ENCODE data around the gene SULT1A1. TPM values are rescaled to one million over a fixed set of nuclear protein-coding genes. Genes with fewer than 3 reads are reported as not detected.
"Not testable (repeated sequence)": the region's sequence is repeated elsewhere in the genome, so short reads cannot be mapped to it uniquely, and the experiment has no call there.

SULT1A1 gene
- total and polyA plus RNA-seq, 2 of the 13 experiments (the other 11 are each of a cell fraction or from before 2014, with no cell fraction given): 114 to 147 TPM

GRCh38 chr16:28596115-28596630 lies 13.7 kb downstream of the SULT1A1 start (continued):
- TF ChIP-seq ZNF766 (CRISPR knock-in tag; IDR thresholded peaks at IDR 0.05; ENCODE audit: borderline replicate concordance): peak; percentile 61; the same call in 1 of the 2 replicates
- TF ChIP-seq, protein P1, sequence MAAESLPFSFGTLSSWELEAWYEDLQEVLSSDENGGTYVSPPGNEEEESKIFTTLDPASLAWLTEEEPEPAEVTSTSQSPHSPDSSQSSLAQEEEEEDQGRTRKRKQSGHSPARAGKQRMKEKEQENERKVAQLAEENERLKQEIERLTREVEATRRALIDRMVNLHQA (CRISPR knock-in tag; IDR thresholded peaks at IDR 0.05): no peak

DNA sequence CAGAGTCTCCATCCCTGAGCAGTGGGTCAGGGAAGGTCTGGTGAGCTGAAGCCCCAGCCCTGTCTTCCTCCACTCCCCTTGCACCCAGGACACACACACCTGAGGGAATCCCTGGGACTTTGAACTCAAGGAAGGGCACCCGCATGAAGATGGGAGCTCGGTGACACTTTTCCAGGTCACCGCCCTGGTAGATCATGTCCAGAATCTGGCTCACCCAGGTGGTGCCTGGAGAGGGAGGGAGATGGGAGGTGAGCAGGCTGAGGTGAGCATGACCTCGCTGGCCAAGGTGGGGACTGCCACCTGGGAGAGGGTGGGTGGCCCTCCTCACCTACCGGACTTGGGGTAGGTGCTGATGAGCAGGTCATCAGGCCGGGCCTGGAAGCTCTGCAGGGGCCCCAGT lies 14.4 kb downstream of the SULT1A1 start:
- H3K9ac ChIP-seq (ENCODE audit: insufficient read depth, low read depth, low read length); H3K27ac ChIP-seq (ENCODE audit: extremely low read length, insufficient read depth, low read length); CTCF ChIA-PET (ENCODE audit: low intra/inter-chr PET ratio, low total read pairs); H3K79me2 ChIP-seq (ENCODE audit: insufficient read depth, low read length); in situ Hi-C loops (cut with HindIII; ENCODE audit: extremely low pct_ligation_motif_present, low pct_unique_long_range_greater_than_20kb); BruUV-seq (replicated peaks); FAIRE-seq; H3K9me3 ChIP-seq (ENCODE audit: low read length); H3K27me3 ChIP-seq (ENCODE audit: control insufficient read depth in 1 of 2, insufficient read depth in 2 of 2, low read length in 2 of 2); H4K20me1 ChIP-seq (ENCODE audit: insufficient read depth, low read length); intact Hi-C loops (cut with micrococcal nuclease; ENCODE audit: unreplicated experiment); DNase-seq (ENCODE audit: low spot score); H2AFZ ChIP-seq (ENCODE audit: low read length); ATAC-seq: not testable (repeated sequence)
- Histone ChIP-seq H3K4me2 (ENCODE audit: low read depth, low read length) (peak overlapping the region; percentile 88), H3K4me3 (replicated peaks in 1 of 3; ENCODE audit: insufficient read depth in 1 of 3, low read depth in 2 of 3, low read length in 3 of 3) (peak overlapping the region in 1 of 3 experiments; percentile 19; a peak in 1 of 6 replicates), H3K36me3 (replicated peaks in 1 of 2; ENCODE audit: control insufficient read depth in 1 of 2, insufficient read depth in 2 of 2, low read length in 2 of 2) (peaks cover 3 to 18% of the 10 kb centered on the region in 2 experiments; a peak in 4 of 5 replicates), H3K4me1 (ENCODE audit: insufficient read depth, low read length) (peaks cover 50% of the 10 kb centered on the region)
- TF ChIP-seq ZNF407 (CRISPR knock-in tag; IDR thresholded peaks at IDR 0.05; ENCODE audit: not compliant biosample characterization) (peak; percentile 11), POLR2A (IDR thresholded peaks at IDR 0.05; ENCODE audit: insufficient read depth in 1 of 2, low read depth in 2 of 2, low read length in 2 of 2) (peak in 1 of 2 experiments; percentile 9; a peak in 1 of 4 replicates), ZBTB42 (CRISPR knock-in tag; IDR thresholded peaks at IDR 0.05) (0 out of 2 replicates have a peak, but pooled peaks have one; percentile 1)
- POLR2A ChIA-PET: interaction anchor here (0.6 to 3.3 kb wide), 2 partner anchors 15 to 45 kb away, joined by 3 to 175 read pairs; partner anchors contain the start of gene SULT1A1
- WGBS (ENCODE audit: low lambda C conversion rate): 85% methylated on average over 5 of the region's 6 CpGs
